C4-2B (cell line): ENCODE data around the gene MED25.

Source experiments
- CTCF ChIP-seq: fragments of 450-650 bp; conservative IDR thresholded peaks from 2 replicates; pipeline ENCODE4 v1.5.1; 2017; ENCODE audit warnings: mild to moderate bottlenecking
- ZFX ChIP-seq: fragments of 450-650 bp; IDR thresholded peaks from 2 replicates; pipeline ENCODE4 v1.6.1; 2017

GRCh38 chr19:49823472-49823871 lies 5.4 kb downstream of the MED25 start:
- no peak for TF ChIP-seq CTCF
- TF ChIP-seq ZFX = no peak
